Heart right ventricle (tissue), 16 donors: ENCODE data around the gene RAD18. TPM values are rescaled to one million over a fixed set of nuclear protein-coding genes. Genes with fewer than 3 reads are reported as not detected.
A peak's percentile ranks its signal among the peaks of the same experiment; 100 is the strongest.

ENCODE experiments used
- ATAC-seq, 8 donors: fragments of 200-7000 bp; cut with Tn5 transposase; one replicate each; pipeline ENCODE4 v1.9.1; 2020; ENCODE audit warnings: mild to moderate bottlenecking in 8 of 8, moderate library complexity in 8 of 8, moderate number of reproducible peaks in 1 of 8
- DNase-seq, 2 donors: peaks; one replicate each; pipeline ENCODE4 v3.0.0-alpha.2; 2020
- H3K27ac ChIP-seq, 10 donors: fragments of 200-600 bp; sonication (generic) in 2 of 10; one replicate each; pipeline versions ENCODE4 v1.5.0 to v1.8.0; 2020 to 2022; ENCODE audit warnings: mild to moderate bottlenecking in 3 of 10
- H3K27me3 ChIP-seq, 7 donors: fragments of 200-600 bp; one replicate each; pipeline ENCODE4 v1.8.0; 2021 to 2022; ENCODE audit warnings: mild to moderate bottlenecking in 2 of 7
- H3K36me3 ChIP-seq, 9 donors: fragments of 200-600 bp; sonication (generic) in 1 of 9; one replicate each; pipeline versions ENCODE4 v1.5.0 to v1.8.0; 2020 to 2022; ENCODE audit warnings: mild to moderate bottlenecking in 2 of 9
- H3K4me1 ChIP-seq, 9 donors: fragments of 200-600 bp; sonication (generic) in 1 of 9; one replicate each; pipeline versions ENCODE4 v1.5.0 to v1.8.0; 2020 to 2022; ENCODE audit warnings: mild to moderate bottlenecking in 4 of 9
- H3K4me3 ChIP-seq, 10 donors: fragments of 200-600 bp; sonication (generic) in 2 of 10; one replicate each; pipeline versions ENCODE4 v1.5.0 to v1.8.0; 2020 to 2022; ENCODE audit warnings: mild to moderate bottlenecking in 7 of 10, moderate library complexity in 2 of 10
- H3K9me3 ChIP-seq, 11 donors: fragments of 200-600 bp in 10 of 11; sonication (generic) in 2 of 11; one replicate each; pipeline versions ENCODE4 v1.5.0 to v1.8.0; 2013 to 2022; ENCODE audit warnings: mild to moderate bottlenecking in 2 of 11, control low read depth in 1 of 11, moderate library complexity in 1 of 11
- CTCF ChIP-seq, 9 donors: fragments of 200-600 bp; sonication (generic) in 2 of 9; IDR thresholded peaks; one replicate each; pipeline versions ENCODE4 v1.5.0 to v1.8.0; 2021 to 2022; ENCODE audit warnings: antibody characterized with exemption in 9 of 9, mild to moderate bottlenecking in 5 of 9, moderate library complexity in 1 of 9
- WGBS, 2 donors: extraction: QIAGEN DNeasy Blood & Tissue Kit; methylation state at CpG; one replicate each; pipeline ENCODE4 v1.1.7; 2013; ENCODE audit warnings: inconsistent platforms in 1 of 2; 5-methylcytosine and 5-hydroxymethylcytosine counted together
- intact Hi-C, 10 donors: fragments of 100-400 bp; cut with DNase I; formaldehyde crosslinking; loops; one replicate each; pipeline versions ENCODE4 v1.11.1 to v1.14.2; 2022
- polyA plus RNA-seq, 2 donors: library from polyadenylated mRNA; stranded (reverse); fragments of 200-250 nt; gene quantifications; one replicate each; pipeline ENCODE4 v1.2.3, GENCODE V29; 2013
- total RNA-seq, 10 donors: library from RNA; stranded (reverse); fragmentation: NEBNext Ultra II Directional in 3 of 10; extraction: Animal tissue kit (Norgen Biotek cat#: 25700) in 3 of 10; gene quantifications; one replicate each; pipeline versions ENCODE4 v1.2.1 to v1.2.4, GENCODE V29; 2021 to 2023
- donor health status: Arrhythmogenic right ventricular cardiomyopathy.
- donor health status: ischemic (EF 13 %, LVEDD 7.1; RV severe dilation, severe dysfunction).
- donor health status: healthy with polysubstance abuse.
- donor health status: DM: no; HTN: yes; CAD: no.
- donor health status: DM: no; HTN: no; CAD: no.
- donor health status: ischemic (EF 25% LVEDD 6.9; RV normal size, moderate dysfunction).
- donor health status: ischemic (EF 25% LVEDD 5.7; RV mildly dilated, moderate dysfunction).
- donor health status: healthy.
- donor health status: DM: yes; HTN: yes; CAD: no.
- donor health status: Ischemic cardiomyopathy.
- donor health status: ischemic (EF 35%, LVEDD 5.7; RV mildly dilated, moderate dysfunction).
- donor health status: nonischemic (EF 11% LVEDD 7.7; RV severe dilation, severe dysfunction).
- donor health status: DM: yes; HTN: yes; CAD: no.
- donor health status: PGD.
- donor health status: ischemic (EF 29% LVEDD 5.4; RV normal size, mild dysfunction).
- donor health status: nonischemic (EF 23%, LVEDD 6.1; RV moderate dilation, normal function).

The RAD18 gene
- total and polyA plus RNA-seq, 12 donors, result 0.97 to 4.6 (median 2.8) TPM

GRCh38 chr3:8854656-8855055, 108.6 kb downstream of the RAD18 start:
- ATAC-seq, result no peak
- 95 to 98% methylated on average over 4 of the region's 4 CpGs for WGBS, 2 donors
- no peaks in the 10 kb centered on the region for H3K9me3 ChIP-seq
- peaks cover 0 to 17% (median 0%) of the 10 kb centered on the region in 9 donors for H3K4me1 ChIP-seq
- H3K4me3 ChIP-seq, result no peak overlapping the region
- H3K27me3 ChIP-seq, result no peaks in the 10 kb centered on the region
- no peak overlapping the region for H3K27ac ChIP-seq
- TF ChIP-seq CTCF (IDR thresholded peaks at IDR 0.05), result no peak
- DNase-seq, result no peak
- intact Hi-C loops, result no loop called here
- H3K36me3 ChIP-seq, result no peaks in the 10 kb centered on the region

GRCh38 chr3:8853081-8853480, 110.2 kb downstream of the RAD18 start:
- intact Hi-C loops, result no loop called here
- Histone ChIP-seq H3K36me3 (no peaks in the 10 kb centered on the region), H3K27ac (no peak overlapping the region), H3K27me3 (no peaks in the 10 kb centered on the region), H3K9me3 (no peaks in the 10 kb centered on the region), H3K4me1 (peaks cover 0 to 22% (median 0%) of the 10 kb centered on the region in 9 donors), H3K4me3 (no peak overlapping the region)
- peak in 6 of 8 donors; percentile 15 to 79 (median 47) for ATAC-seq
- WGBS, 2 donors, result 82% methylated on average over 5 of the region's 5 CpGs
- TF ChIP-seq CTCF (IDR thresholded peaks at IDR 0.05), result no peak
- DNase-seq, result peak in 1 of 2 donors; percentile 11

GRCh38 chr3:8852511-8852910, 110.8 kb downstream of the RAD18 start:
- no peak for TF ChIP-seq CTCF (IDR thresholded peaks at IDR 0.05)
- Histone ChIP-seq H3K27ac (no peak overlapping the region), H3K36me3 (no peaks in the 10 kb centered on the region), H3K4me3 (no peak overlapping the region), H3K4me1 (peaks cover 0 to 22% (median 0%) of the 10 kb centered on the region in 9 donors), H3K9me3 (no peaks in the 10 kb centered on the region), H3K27me3 (no peaks in the 10 kb centered on the region)
- intact Hi-C loops, result no loop called here
- ATAC-seq (no peak), DNase-seq (no peak)
- WGBS, 2 donors, result 94 to 97% methylated on average over 5 of the region's 5 CpGs

GRCh38 chr3:8851703-8852102, 111.6 kb downstream of the RAD18 start:
- Histone ChIP-seq H3K36me3 (no peaks in the 10 kb centered on the region), H3K9me3 (no peaks in the 10 kb centered on the region), H3K4me1 (peaks cover 0 to 22% (median 0%) of the 10 kb centered on the region in 9 donors), H3K27ac (peak overlapping the region in 2 of 10 donors; percentile 17 to 51), H3K4me3 (no peak overlapping the region), H3K27me3 (no peaks in the 10 kb centered on the region)
- no peak for TF ChIP-seq CTCF (IDR thresholded peaks at IDR 0.05)
- ATAC-seq, result peak in 6 of 8 donors; percentile 45 to 95 (median 65)
- intact Hi-C loops, result no loop called here
- DNase-seq, result no peak
- WGBS, 2 donors, result 48 to 62% methylated on average over 4 of the region's 4 CpGs
